OCI-M1 (cell line): ENCODE measurements around the gene BLID.

Source experiments
- DNase-seq: peaks from one replicate; lab custom pipeline; 2025; lab: John Stamatoyannopoulos, UW

BLID gene

GRCh38 chr11:122105044-122105758 lies 10.8 kb downstream of the BLID start:
- DNase-seq: no peak

- no peak for DNase-seq
These were observed 11.7 kb downstream of the BLID start for GRCh38 chr11:122104341-122104740.

GRCh38 chr11:122103726-122104125 lies 12.3 kb downstream of the BLID start:
- DNase-seq: no peak

- no peak for DNase-seq
These were observed 12.7 kb downstream of the BLID start for GRCh38 chr11:122103321-122103720.

GRCh38 chr11:122102426-122102825 lies 13.6 kb downstream of the BLID start:
- no peak for DNase-seq

- DNase-seq: no peak
These were observed 14.3 kb downstream of the BLID start for GRCh38 chr11:122101625-122102291.

GRCh38 chr11:122100756-122101080 lies 15.3 kb downstream of the BLID start:
- no peak for DNase-seq

- DNase-seq: no peak
These were observed 15.8 kb downstream of the BLID start for GRCh38 chr11:122100037-122100755.

GRCh38 chr11:122099374-122100036 lies 16.5 kb downstream of the BLID start:
- DNase-seq: no peak

GRCh38 chr11:122098261-122098980 lies 17.6 kb downstream of the BLID start:
- DNase-seq: no peak

- DNase-seq: no peak
These were observed 18.5 kb downstream of the BLID start for GRCh38 chr11:122097419-122098001.

GRCh38 chr11:122096272-122097112 lies 19.5 kb downstream of the BLID start:
- no peak for DNase-seq

GRCh38 chr11:122095681-122096262 lies 20.2 kb downstream of the BLID start:
- DNase-seq: no peak

GRCh38 chr11:122094836-122095235 lies 21.2 kb downstream of the BLID start:
- no peak for DNase-seq

- DNase-seq: no peak
These were observed 22.2 kb downstream of the BLID start for GRCh38 chr11:122093731-122094275.

- no peak for DNase-seq
These were observed 24.2 kb downstream of the BLID start for GRCh38 chr11:122091835-122092234.

- DNase-seq: no peak
These were observed 26.9 kb downstream of the BLID start for GRCh38 chr11:122089111-122089510.

GRCh38 chr11:122085712-122086111 lies 30.3 kb downstream of the BLID start:
- no peak for DNase-seq

- DNase-seq: no peak
These were observed 30.8 kb downstream of the BLID start for GRCh38 chr11:122085264-122085663.

GRCh38 chr11:122082205-122082604 lies 33.8 kb downstream of the BLID start:
- no peak for DNase-seq
